Calu3 (cell line): ENCODE measurements around the gene ZNF234. TPM values are rescaled to one million over a fixed set of nuclear protein-coding genes. Genes with fewer than 3 reads are reported as not detected.
"Not testable (repeated sequence)": the region's sequence is repeated elsewhere in the genome, so short reads cannot be mapped to it uniquely, and the experiment has no call there.

ENCODE experiments used
- BruUV-seq: library from RNA; stranded (reverse); fragments of 400-500 nt; replicated peaks from 2 replicates; lab custom pipeline; 2021; lab: Mats Ljungman, UMichigan
- CTCF ChIA-PET: fragments of 300-600 bp; sonication (Branson Sonifier 250); formaldehyde crosslinking; loops from one replicate; lab custom pipeline; 2022; ENCODE audit warnings: antibody characterized with exemption; lab: Charles Lee
- DNase-seq: peaks from one replicate; pipeline ENCODE4 v3.0.0; 2022
- H3K27ac Mint-ChIP-seq: one replicate; pipeline ENCODE4 v1.8.0; 2022; ENCODE audit warnings: mixed read lengths; ENCODE audit not compliant: unreplicated experiment
- H3K27me3 Mint-ChIP-seq: one replicate; pipeline ENCODE4 v1.8.0; 2022; ENCODE audit warnings: mixed read lengths; ENCODE audit not compliant: unreplicated experiment
- H3K36me3 Mint-ChIP-seq: one replicate; pipeline ENCODE4 v1.8.0; 2022; ENCODE audit warnings: mild to moderate bottlenecking, moderate library complexity, mixed read lengths; ENCODE audit not compliant: insufficient read depth, unreplicated experiment
- H3K4me1 Mint-ChIP-seq: one replicate; pipeline ENCODE4 v1.8.0; 2022; ENCODE audit warnings: mild to moderate bottlenecking, low read depth, mixed read lengths; ENCODE audit not compliant: unreplicated experiment
- H3K4me3 Mint-ChIP-seq: one replicate; pipeline ENCODE4 v1.8.0; 2022; ENCODE audit warnings: mild to moderate bottlenecking, low read depth, moderate library complexity, mixed read lengths; ENCODE audit not compliant: unreplicated experiment
- H3K9me3 Mint-ChIP-seq: one replicate; pipeline ENCODE4 v1.8.0; 2022; ENCODE audit warnings: low read depth, mixed read lengths; ENCODE audit not compliant: unreplicated experiment
- CTCF ChIP-seq: fragments of 200-600 bp; IDR thresholded peaks from one replicate; pipeline ENCODE4 v1.8.0; 2022; ENCODE audit warnings: antibody characterized with exemption; ENCODE audit not compliant: unreplicated experiment
- intact Hi-C: fragments of 100-400 bp; cut with micrococcal nuclease; formaldehyde crosslinking; loops from one replicate; pipeline ENCODE4 v1.10.0; 2022; ENCODE audit not compliant: unreplicated experiment
- total RNA-seq: library from RNA; stranded (reverse); gene quantifications from 2 replicates; pipeline ENCODE4 v1.2.3, GENCODE V29; 2022

The ZNF234 gene
- total RNA-seq, 1 experiment from 2014 or later = 16.2 TPM

- TF ChIP-seq CTCF = no peak
- peaks cover 8% of the 10 kb centered on the region for H3K4me1 Mint-ChIP-seq
- intact Hi-C loops = loop anchor here (1.0 kb wide), 1 partner anchor 42 kb away; no protein-coding TSS in a partner anchor
- H3K36me3 Mint-ChIP-seq = peaks cover 58% of the 10 kb centered on the region
- peaks cover 11% of the 10 kb centered on the region for H3K9me3 Mint-ChIP-seq
- peak; percentile 91 for DNase-seq
- BruUV-seq = TSS peak; percentile 50
- peak within 1 kb of the TSS; percentile 96 for H3K4me3 Mint-ChIP-seq
- peak within 1 kb of the TSS; percentile 95 for H3K27ac Mint-ChIP-seq
- CTCF ChIA-PET = interaction anchor here (0.5 to 1.3 kb wide), 8 partner anchors 23 to 338 kb away, joined by 3 to 10 read pairs (median 4); partner anchors contain the start of genes ZNF180, ZNF227, ZNF233 and ZNF283
- no peaks in the 10 kb centered on the region for H3K27me3 Mint-ChIP-seq
Observed at GRCh38 chr19:44164673-44165512, 23.5 kb downstream of the ZNF234 start, which contains the start of gene ZNF226. TSS of gene ZNF226 (plus strand) at chr19:44165100. CDS start at chr19:44170081, 4,981 bp downstream.

- H3K27me3 Mint-ChIP-seq, DNase-seq, intact Hi-C loops, H3K4me1 Mint-ChIP-seq, H3K27ac Mint-ChIP-seq, BruUV-seq, H3K4me3 Mint-ChIP-seq, CTCF ChIA-PET: not testable (repeated sequence)
- peaks cover 15% of the 10 kb centered on the region for H3K9me3 Mint-ChIP-seq
- peaks cover 88% of the 10 kb centered on the region for H3K36me3 Mint-ChIP-seq
Observed at GRCh38 chr19:44170660-44171059, 29.3 kb downstream of the ZNF234 start.

GRCh38 chr19:44176590-44176989 lies 35.2 kb downstream of the ZNF234 start:
- H3K9me3 Mint-ChIP-seq = peaks cover 31% of the 10 kb centered on the region
- BruUV-seq = no TSS peak
- no peak for DNase-seq
- CTCF ChIA-PET = no interaction called here
- H3K4me3 Mint-ChIP-seq = no peak overlapping the region
- H3K27ac Mint-ChIP-seq = peak overlapping the region; percentile 39
- H3K4me1 Mint-ChIP-seq = no peaks in the 10 kb centered on the region
- intact Hi-C loops = no loop called here
- H3K36me3 Mint-ChIP-seq = peaks cover 57% of the 10 kb centered on the region
- no peak for TF ChIP-seq CTCF
- no peaks in the 10 kb centered on the region for H3K27me3 Mint-ChIP-seq

GRCh38 chr19:44180968-44181367 lies 39.6 kb downstream of the ZNF234 start:
- DNase-seq = no peak
- no peak for TF ChIP-seq CTCF
- H3K27me3 Mint-ChIP-seq = no peaks in the 10 kb centered on the region
- H3K9me3 Mint-ChIP-seq = peaks cover 29% of the 10 kb centered on the region
- H3K36me3 Mint-ChIP-seq = peaks cover 18% of the 10 kb centered on the region
- H3K4me3 Mint-ChIP-seq = no peak overlapping the region
- intact Hi-C loops = no loop called here
- no peak overlapping the region for H3K27ac Mint-ChIP-seq
- CTCF ChIA-PET = no interaction called here
- H3K4me1 Mint-ChIP-seq = no peaks in the 10 kb centered on the region
- BruUV-seq = no TSS peak

GRCh38 chr19:44182145-44182544 lies 40.8 kb downstream of the ZNF234 start:
- no peaks in the 10 kb centered on the region for H3K4me1 Mint-ChIP-seq
- no TSS peak for BruUV-seq
- CTCF ChIA-PET = no interaction called here
- H3K36me3 Mint-ChIP-seq = peaks cover 7% of the 10 kb centered on the region
- intact Hi-C loops = no loop called here
- no peak overlapping the region for H3K27ac Mint-ChIP-seq
- TF ChIP-seq CTCF = no peak
- no peaks in the 10 kb centered on the region for H3K27me3 Mint-ChIP-seq
- DNase-seq = no peak
- H3K9me3 Mint-ChIP-seq = peaks cover 17% of the 10 kb centered on the region
- H3K4me3 Mint-ChIP-seq = no peak overlapping the region
